WTC11 (cell line): Measurements from ENCODE around the gene SERPINB6. TPM values are rescaled to one million over a fixed set of nuclear protein-coding genes. Genes with fewer than 3 reads are reported as not detected.

Experiments
- ATAC-seq: fragments of 200-7000 bp; cut with Tn5 transposase; 2 replicates; pipeline ENCODE4 v1.10.0; 2021; ENCODE audit warnings: mild to moderate bottlenecking, moderate library complexity
- CTCF ChIA-PET: fragments of 300-600 bp; sonication (Branson Sonifier 250); formaldehyde crosslinking; loops from one replicate; lab custom pipeline; 2021; ENCODE audit warnings: antibody characterized with exemption; lab: Charles Lee
- POLR2A ChIA-PET: fragments of 350-600 bp; sonication (Branson Sonifier 250); formaldehyde crosslinking; loops from one replicate; lab custom pipeline; 2021; ENCODE audit warnings: antibody characterized with exemption; lab: Charles Lee
- DNase-seq: peaks from one replicate; pipeline ENCODE4 v3.0.0; 2021; ENCODE audit warnings: low spot score
- H3K27ac Mint-ChIP-seq: 2 replicates; pipeline ENCODE4 v1.8.0; 2021; ENCODE audit warnings: mixed read lengths
- H3K27me3 Mint-ChIP-seq: 2 replicates; pipeline ENCODE4 v1.8.0; 2021; ENCODE audit warnings: low read depth, mild to moderate bottlenecking, moderate library complexity, mixed read lengths
- H3K36me3 Mint-ChIP-seq: 2 replicates; pipeline ENCODE4 v1.8.0; 2021; ENCODE audit warnings: mixed read lengths
- H3K4me1 Mint-ChIP-seq: 2 replicates; pipeline ENCODE4 v1.8.0; 2022; ENCODE audit warnings: mixed read lengths
- H3K4me3 Mint-ChIP-seq: 2 replicates; pipeline ENCODE4 v1.8.0; 2021; ENCODE audit warnings: mild to moderate bottlenecking, moderate library complexity, mixed read lengths
- H3K9me3 Mint-ChIP-seq: 2 replicates; pipeline ENCODE4 v1.8.0; 2021; ENCODE audit warnings: mixed read lengths
- ARID4B ChIP-seq: sonication (generic); formaldehyde crosslinking; IDR thresholded peaks from 2 replicates; pipeline ENCODE4 v1.8.0; 2023; ENCODE audit warnings: missing genetic modification reagents, mild to moderate bottlenecking, borderline replicate concordance
- CREM ChIP-seq: sonication (generic); formaldehyde crosslinking; IDR thresholded peaks from 2 replicates; pipeline ENCODE4 v1.8.1; 2022; ENCODE audit warnings: mild to moderate bottlenecking, missing genetic modification reagents, moderate library complexity
- E2F4 ChIP-seq: sonication (generic); formaldehyde crosslinking; IDR thresholded peaks from 2 replicates; pipeline ENCODE4 v1.8.1; 2022; ENCODE audit warnings: low read depth, mild to moderate bottlenecking, moderate library complexity, missing genetic modification reagents, borderline replicate concordance
- E2F5 ChIP-seq: sonication (generic); formaldehyde crosslinking; IDR thresholded peaks from 2 replicates; pipeline ENCODE4 v1.8.1; 2022; ENCODE audit warnings: mild to moderate bottlenecking, moderate library complexity, missing genetic modification reagents
- EMX1 ChIP-seq: fragments of 250-450 bp; sonication (Bioruptor Pico); IDR thresholded peaks from 2 replicates; pipeline ENCODE4 v1.8.0; 2021; ENCODE audit warnings: mild to moderate bottlenecking
- ESRRA ChIP-seq: sonication (generic); formaldehyde crosslinking; IDR thresholded peaks from 2 replicates; pipeline ENCODE4 v1.8.1; 2022; ENCODE audit warnings: mild to moderate bottlenecking, missing genetic modification reagents, borderline replicate concordance
- GABPB1 ChIP-seq: sonication (generic); formaldehyde crosslinking; IDR thresholded peaks from 2 replicates; pipeline ENCODE4 v1.8.1; 2023; ENCODE audit warnings: mild to moderate bottlenecking, missing genetic modification reagents
- IRF1 ChIP-seq: sonication (generic); formaldehyde crosslinking; IDR thresholded peaks from 2 replicates; pipeline ENCODE4 v1.8.0; 2023; ENCODE audit warnings: missing genetic modification reagents
- PRDM15 ChIP-seq: sonication (generic); formaldehyde crosslinking; IDR thresholded peaks from 2 replicates; pipeline ENCODE4 v1.8.0; 2022; ENCODE audit warnings: missing genetic modification reagents
- PREB ChIP-seq: sonication (generic); formaldehyde crosslinking; IDR thresholded peaks from 2 replicates; pipeline ENCODE4 v1.8.1; 2022; ENCODE audit warnings: mild to moderate bottlenecking, missing genetic modification reagents, moderate library complexity, borderline replicate concordance
- STAT6 ChIP-seq: sonication (generic); formaldehyde crosslinking; conservative IDR thresholded peaks from 2 replicates; pipeline ENCODE4 v1.8.1; 2023; ENCODE audit warnings: mild to moderate bottlenecking, low read depth, missing genetic modification reagents, moderate library complexity
- total RNA-seq: library from RNA; stranded (reverse); gene quantifications from 3 replicates; pipeline ENCODE4 v1.2.3, GENCODE V29; 2021

The SERPINB6 gene
- total RNA-seq, 1 experiment from 2014 or later: 28.0 TPM

GRCh38 chr6:2945153-2945452 is 26.3 kb downstream of the SERPINB6 start (continued):
- TF ChIP-seq STAT6 (CRISPR knock-in tag): no peak

- H3K4me1 Mint-ChIP-seq: peaks cover 27% of the 10 kb centered on the region
- no peak overlapping the region for H3K4me3 Mint-ChIP-seq
- ChIA-PET CTCF (interaction anchor here (11.2 kb wide), 1 partner anchor 8 kb away, joined by 114 read pairs; no protein-coding TSS in a partner anchor), POLR2A (no interaction called here)
- DNase-seq (no peak), ATAC-seq (no peak)
- no peak overlapping the region for H3K27ac Mint-ChIP-seq
- no peaks in the 10 kb centered on the region for H3K27me3 Mint-ChIP-seq
- no peaks in the 10 kb centered on the region; the same call in 1 of the 2 replicates for H3K36me3 Mint-ChIP-seq
- H3K9me3 Mint-ChIP-seq: peaks cover 4% of the 10 kb centered on the region
- TF ChIP-seq CREM (CRISPR knock-in tag) (no peak), PRDM15 (CRISPR knock-in tag) (no peak), PREB (CRISPR knock-in tag) (no peak), IRF1 (CRISPR knock-in tag) (no peak), E2F5 (no peak), EMX1 (CRISPR knock-in tag) (no peak), E2F4 (no peak), ESRRA (CRISPR knock-in tag) (no peak), ARID4B (CRISPR knock-in tag) (no peak), GABPB1 (no peak)
Observed at GRCh38 chr6:2944405-2945152, 26.8 kb downstream of the SERPINB6 start.
